Subcutaneous abdominal adipose tissue (tissue), 5 donors: Measurements from ENCODE around the gene LARGE1.

Source experiments
- H3K27ac ChIP-seq: one replicate; pipeline ENCODE4 v1.7.0; 2013; ENCODE audit warnings: low read depth, mild to moderate bottlenecking, inconsistent platforms, low read length, moderate library complexity
- H3K27me3 ChIP-seq, 5 donors: one replicate each; pipeline ENCODE4 v1.7.0; 2013; ENCODE audit warnings: low read length in 5 of 5, inconsistent platforms in 1 of 5; ENCODE audit not compliant: control insufficient read depth in 5 of 5, insufficient read depth in 4 of 5
- H3K36me3 ChIP-seq, 5 donors: one replicate each; pipeline ENCODE4 v1.7.0; 2013; ENCODE audit warnings: low read length in 5 of 5; ENCODE audit not compliant: control insufficient read depth in 5 of 5, insufficient read depth in 5 of 5
- H3K4me1 ChIP-seq, 5 donors: one replicate each; pipeline ENCODE4 v1.7.0; 2013; ENCODE audit warnings: low read length in 5 of 5, mild to moderate bottlenecking in 3 of 5, moderate library complexity in 1 of 5; ENCODE audit not compliant: control insufficient read depth in 5 of 5, insufficient read depth in 5 of 5
- H3K4me3 ChIP-seq, 5 donors: one replicate each; pipeline ENCODE4 v1.7.0; 2013; ENCODE audit warnings: low read length in 5 of 5, low read depth in 1 of 5
- H3K9ac ChIP-seq, 5 donors: one replicate each; pipeline ENCODE4 v1.7.0; 2013; ENCODE audit warnings: low read length in 5 of 5, mild to moderate bottlenecking in 4 of 5, moderate library complexity in 3 of 5
- H3K9me3 ChIP-seq, 5 donors: one replicate each; pipeline ENCODE4 v1.7.0; 2013; ENCODE audit warnings: low read length in 5 of 5; ENCODE audit not compliant: control insufficient read depth in 5 of 5
- donor health status: healthy.
- donor health status: healthy.
- donor health status: healthy.
- donor health status: healthy.
- donor health status: healthy.

LARGE1 gene

DNA sequence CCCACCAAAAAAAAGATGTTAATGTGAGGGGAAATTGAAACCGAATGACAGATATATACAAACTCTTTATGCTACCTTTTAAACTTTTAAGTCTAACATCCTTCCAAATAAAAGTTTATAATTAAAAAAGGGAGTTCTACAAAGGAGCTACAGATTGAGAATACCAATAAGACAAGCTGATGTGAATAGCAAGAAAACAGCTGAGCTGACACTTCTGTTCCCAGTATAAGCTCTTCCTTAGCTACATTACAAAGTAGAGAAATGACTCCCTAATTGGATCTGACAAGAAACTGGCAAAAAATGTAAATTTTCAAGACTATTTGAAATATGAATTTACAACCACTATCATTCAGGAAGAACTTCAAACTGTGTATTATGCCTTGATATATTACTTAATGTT, 567.5 kb downstream of the LARGE1 start:
- H3K36me3 ChIP-seq = peaks cover 0 to 3% (median 0%) of the 10 kb centered on the region in 5 donors
- H3K4me1 ChIP-seq = no peaks in the 10 kb centered on the region
- H3K27me3 ChIP-seq = no peaks in the 10 kb centered on the region
- H3K27ac ChIP-seq = no peak overlapping the region
- H3K9me3 ChIP-seq = peaks cover 0 to 8% (median 0%) of the 10 kb centered on the region in 5 donors
- H3K4me3 ChIP-seq = no peak overlapping the region
- no peak overlapping the region for H3K9ac ChIP-seq

DNA sequence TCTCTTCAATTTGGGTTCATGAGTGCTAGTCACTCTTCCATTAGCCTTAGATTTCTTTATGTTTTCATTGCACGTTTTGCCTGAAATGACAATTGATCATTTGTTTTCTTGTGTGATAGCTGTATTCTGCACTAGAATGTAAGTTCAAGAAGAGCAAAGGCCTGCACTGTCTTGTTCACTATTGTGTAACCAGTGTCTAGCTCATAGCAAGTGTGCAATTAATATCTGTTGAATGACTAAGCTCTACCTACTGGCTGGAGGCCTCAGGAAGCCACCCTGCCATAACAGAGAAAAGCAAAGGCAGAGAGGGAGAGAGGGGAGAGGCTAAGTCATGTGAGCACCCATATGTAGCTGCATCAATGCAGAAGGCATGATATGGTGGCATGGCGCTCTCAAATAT, 569.3 kb downstream of the LARGE1 start:
- H3K36me3 ChIP-seq = peaks cover 0 to 3% (median 0%) of the 10 kb centered on the region in 5 donors
- no peaks in the 10 kb centered on the region for H3K4me1 ChIP-seq
- no peak overlapping the region for H3K4me3 ChIP-seq
- no peaks in the 10 kb centered on the region for H3K27me3 ChIP-seq
- no peak overlapping the region for H3K27ac ChIP-seq
- H3K9me3 ChIP-seq = peaks cover 0 to 8% (median 0%) of the 10 kb centered on the region in 5 donors
- no peak overlapping the region for H3K9ac ChIP-seq

DNA sequence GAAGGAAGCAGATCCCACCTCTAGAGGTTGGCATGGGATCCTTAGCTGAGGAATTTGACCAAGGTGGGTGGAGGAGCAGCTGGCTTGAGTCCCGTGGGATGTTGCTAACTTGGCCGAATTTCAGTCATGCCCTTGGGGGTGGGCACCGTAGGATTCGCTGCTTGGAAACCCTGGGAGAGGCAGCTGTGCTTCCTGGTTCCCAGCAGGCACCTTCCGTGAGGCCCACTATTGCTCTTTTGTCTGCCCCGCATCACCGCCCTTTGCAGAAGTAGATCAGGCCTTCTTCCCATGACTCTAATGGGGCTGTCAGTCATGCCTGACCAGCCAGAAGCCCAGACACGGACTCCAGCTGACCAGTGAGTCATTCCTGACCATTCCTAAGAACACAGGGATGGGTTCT, 569.8 kb downstream of the LARGE1 start:
- Histone ChIP-seq H3K9me3 (peaks cover 0 to 8% (median 0%) of the 10 kb centered on the region in 5 donors), H3K4me1 (no peaks in the 10 kb centered on the region), H3K27me3 (no peaks in the 10 kb centered on the region), H3K9ac (no peak overlapping the region), H3K4me3 (no peak overlapping the region), H3K36me3 (peaks cover 0 to 3% (median 0%) of the 10 kb centered on the region in 5 donors), H3K27ac (no peak overlapping the region)

DNA sequence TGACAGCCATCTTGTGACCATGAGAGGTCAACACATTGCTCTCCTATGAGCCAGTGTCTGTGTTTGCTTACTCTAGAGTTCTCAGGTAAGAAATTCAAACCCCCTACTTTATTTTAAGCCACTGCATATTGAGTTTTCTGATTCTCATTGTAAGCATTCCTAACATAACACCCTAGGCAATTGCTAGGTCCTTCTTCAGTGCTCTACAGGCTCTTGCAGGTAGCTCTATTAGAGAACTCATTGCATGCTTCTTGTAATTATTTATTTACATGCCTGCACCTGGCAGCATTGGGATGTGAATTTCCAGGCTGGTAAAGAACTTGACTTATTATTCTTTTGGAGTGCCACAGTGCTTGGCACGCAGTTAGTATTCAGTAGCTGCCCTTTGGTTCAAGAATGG, 573.3 kb downstream of the LARGE1 start:
- H3K27ac ChIP-seq = no peak overlapping the region
- H3K4me1 ChIP-seq = no peaks in the 10 kb centered on the region

DNA sequence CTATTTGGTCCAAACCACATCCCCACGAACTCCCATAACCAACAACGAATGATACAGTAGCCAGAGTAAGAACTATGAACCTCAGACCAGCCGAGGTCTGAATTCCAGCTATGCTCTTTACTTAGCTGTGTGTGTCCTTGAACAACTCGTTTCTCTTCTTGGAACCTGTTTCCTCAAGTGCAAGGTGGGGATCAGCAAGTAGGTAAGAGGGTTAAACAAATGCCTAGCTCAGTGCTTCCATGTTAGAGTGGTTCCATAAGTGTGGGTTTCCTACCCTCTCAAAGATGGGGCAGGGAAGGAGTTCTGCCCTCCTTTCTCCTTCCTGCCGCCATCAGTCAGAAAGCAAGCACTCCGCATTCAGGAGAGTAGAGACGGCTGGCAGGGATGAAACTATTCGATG, 578.7 kb downstream of the LARGE1 start:
- no peak overlapping the region for H3K9ac ChIP-seq
- peaks cover 0 to 8% (median 7%) of the 10 kb centered on the region in 5 donors for H3K36me3 ChIP-seq
- H3K27me3 ChIP-seq = no peaks in the 10 kb centered on the region
- no peaks in the 10 kb centered on the region for H3K9me3 ChIP-seq
- no peaks in the 10 kb centered on the region for H3K4me1 ChIP-seq
- H3K27ac ChIP-seq = no peak overlapping the region
- no peak overlapping the region for H3K4me3 ChIP-seq

More for the DNA sequence above, 573.3 kb downstream of the LARGE1 start:
- Histone ChIP-seq H3K9ac (no peak overlapping the region), H3K27me3 (no peaks in the 10 kb centered on the region), H3K36me3 (peaks cover 0 to 3% (median 0%) of the 10 kb centered on the region in 5 donors), H3K9me3 (peaks cover 0 to 8% (median 0%) of the 10 kb centered on the region in 5 donors), H3K4me3 (no peak overlapping the region)

DNA sequence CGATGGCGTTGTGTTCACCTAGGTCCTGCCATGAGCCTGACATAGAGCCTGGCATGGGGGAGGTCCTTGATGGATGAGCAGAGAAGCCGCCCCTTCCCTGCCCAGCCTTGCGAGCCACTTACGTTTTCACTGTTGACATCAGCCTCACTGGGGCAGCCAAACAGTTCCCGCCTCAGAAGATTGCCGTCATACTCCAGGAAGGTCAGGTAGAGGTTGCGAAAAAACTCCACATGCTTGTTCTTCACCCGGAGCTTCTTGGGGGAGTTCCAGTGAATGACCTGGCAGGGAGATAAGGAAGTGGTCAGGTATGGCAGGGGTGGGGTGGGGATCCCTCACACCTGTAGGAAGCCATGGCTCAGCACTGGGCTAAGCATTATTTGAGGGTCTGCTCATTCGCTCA, 582.8 kb downstream of the LARGE1 start:
- Histone ChIP-seq H3K27ac (no peak overlapping the region), H3K9me3 (no peaks in the 10 kb centered on the region), H3K9ac (no peak overlapping the region), H3K4me3 (no peak overlapping the region), H3K27me3 (no peaks in the 10 kb centered on the region), H3K36me3 (peaks cover 0 to 17% (median 8%) of the 10 kb centered on the region in 5 donors), H3K4me1 (no peaks in the 10 kb centered on the region)

DNA sequence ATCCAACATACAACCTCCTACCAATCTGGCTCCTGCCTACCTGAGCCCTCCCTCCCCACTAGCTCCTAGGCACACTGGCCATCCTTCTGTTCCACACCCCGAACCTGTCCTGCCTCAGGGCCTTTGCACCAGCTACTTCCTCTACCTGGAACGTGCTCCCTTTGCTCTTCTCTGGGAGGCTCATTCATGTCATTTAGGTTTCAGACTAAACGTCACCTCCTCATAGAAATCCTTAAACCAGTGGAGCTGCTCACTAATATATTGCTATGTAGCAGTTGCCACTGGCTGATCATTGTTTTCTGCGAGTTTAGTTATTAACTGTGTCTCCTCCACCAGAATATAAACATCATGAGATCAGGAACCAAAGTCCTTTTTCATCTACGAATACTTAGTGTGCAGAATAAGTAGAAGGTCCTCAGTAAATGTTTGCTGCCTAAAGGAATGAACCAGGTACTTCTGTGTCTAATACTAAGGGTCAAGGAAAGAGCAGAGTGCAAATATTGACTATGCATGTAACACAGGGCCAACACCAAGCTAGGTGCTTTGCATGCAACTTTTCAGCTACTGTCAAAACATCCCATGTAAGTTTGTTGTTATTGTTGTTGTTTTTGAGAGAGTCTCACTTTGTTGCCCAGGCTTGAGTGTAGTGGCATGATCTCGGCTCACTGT, 584.5 kb downstream of the LARGE1 start:
- no peak overlapping the region for H3K9ac ChIP-seq
- H3K36me3 ChIP-seq = peaks cover 0 to 17% (median 8%) of the 10 kb centered on the region in 5 donors
- H3K27me3 ChIP-seq = no peaks in the 10 kb centered on the region
- no peaks in the 10 kb centered on the region for H3K4me1 ChIP-seq
- H3K9me3 ChIP-seq = no peaks in the 10 kb centered on the region
- no peak overlapping the region for H3K4me3 ChIP-seq
- H3K27ac ChIP-seq = no peak overlapping the region

DNA sequence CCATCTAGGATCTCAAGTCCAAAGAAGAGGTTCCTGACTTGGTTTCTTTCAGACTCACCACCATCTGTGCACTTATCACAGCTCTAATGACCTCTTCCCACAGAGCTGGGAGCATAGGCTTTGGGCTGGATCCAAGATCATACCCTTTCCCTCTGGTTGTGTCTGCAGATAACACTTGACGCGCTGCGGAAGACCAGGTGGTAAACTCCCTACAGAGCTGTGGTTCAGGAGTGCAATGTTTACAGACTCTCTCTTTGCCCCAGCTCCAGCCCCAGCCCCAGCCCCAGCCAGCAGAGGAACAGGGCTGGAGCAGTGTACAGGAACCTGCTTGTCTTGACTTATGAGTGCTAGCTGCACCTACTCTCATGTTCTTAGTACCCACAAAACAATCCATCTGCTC, 587.7 kb downstream of the LARGE1 start:
- Histone ChIP-seq H3K9me3 (no peaks in the 10 kb centered on the region), H3K36me3 (peaks cover 0 to 16% (median 6%) of the 10 kb centered on the region in 5 donors), H3K4me3 (no peak overlapping the region), H3K27me3 (no peaks in the 10 kb centered on the region), H3K4me1 (no peaks in the 10 kb centered on the region), H3K27ac (no peak overlapping the region), H3K9ac (no peak overlapping the region)

DNA sequence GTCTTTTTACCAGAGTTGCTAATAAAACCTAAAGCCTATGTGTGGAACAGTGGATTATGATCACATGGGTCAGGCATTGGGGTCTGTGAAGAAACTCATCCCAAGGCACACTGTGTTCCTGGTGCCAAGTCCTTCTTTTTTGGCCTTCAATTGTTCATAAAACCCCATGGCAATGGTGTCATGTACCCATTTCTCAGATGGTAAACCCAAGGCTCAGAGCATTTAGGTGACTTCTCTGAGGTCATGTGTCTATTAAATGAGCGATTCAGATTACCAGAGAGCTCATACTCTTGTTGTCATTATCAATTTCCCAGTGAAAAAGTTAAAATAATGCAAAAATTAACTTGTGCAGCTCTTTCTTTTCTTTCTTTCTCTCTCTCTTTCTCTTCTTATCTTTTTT, 589.3 kb downstream of the LARGE1 start:
- Histone ChIP-seq H3K9ac (no peak overlapping the region), H3K27ac (no peak overlapping the region), H3K4me1 (no peaks in the 10 kb centered on the region), H3K36me3 (peaks cover 0 to 16% (median 3%) of the 10 kb centered on the region in 5 donors), H3K27me3 (no peaks in the 10 kb centered on the region), H3K4me3 (no peak overlapping the region), H3K9me3 (no peaks in the 10 kb centered on the region)

DNA sequence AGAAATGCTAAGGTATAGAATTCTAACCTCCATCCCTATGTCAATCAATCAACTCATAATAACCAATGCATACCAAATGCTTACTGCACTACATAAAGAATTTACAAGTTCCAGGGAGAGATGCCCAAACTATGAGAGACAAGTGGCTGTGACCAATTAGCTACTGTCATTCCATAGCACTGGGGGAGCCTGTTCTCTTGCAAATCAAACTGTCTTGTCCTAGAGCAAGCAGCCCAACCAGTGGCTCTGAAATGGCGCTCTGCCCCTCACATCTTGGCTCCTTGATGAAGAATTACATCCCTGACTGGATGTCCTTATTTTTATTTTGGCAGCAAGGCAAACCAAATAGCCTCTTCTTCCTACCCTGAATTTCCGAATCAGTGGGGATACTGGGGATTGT, 589.7 kb downstream of the LARGE1 start:
- Histone ChIP-seq H3K27ac (no peak overlapping the region), H3K36me3 (peaks cover 0 to 11% (median 3%) of the 10 kb centered on the region in 5 donors), H3K9me3 (no peaks in the 10 kb centered on the region), H3K4me3 (no peak overlapping the region), H3K4me1 (no peaks in the 10 kb centered on the region), H3K27me3 (no peaks in the 10 kb centered on the region), H3K9ac (no peak overlapping the region)
